Measurements from ENCODE around the gene OBSCN.

Gene OBSCN

GRCh38 chr1:228356897-228357680 is 149.2 kb downstream of the OBSCN start:
- Mint-ChIP-seq H3K4me3 (no peak overlapping the region), H3K4me1 (no peaks in the 10 kb centered on the region), H3K36me3 (no peaks in the 10 kb centered on the region), H3K27ac (no peak overlapping the region), H3K27me3 (no peaks in the 10 kb centered on the region), H3K9me3 (no peaks in the 10 kb centered on the region)
- no peak for ATAC-seq

- Mint-ChIP-seq H3K27ac (peak overlapping the region; percentile 34), H3K27me3 (no peaks in the 10 kb centered on the region), H3K4me3 (no peak overlapping the region), H3K36me3 (no peaks in the 10 kb centered on the region), H3K9me3 (no peaks in the 10 kb centered on the region), H3K4me1 (no peaks in the 10 kb centered on the region)
- ATAC-seq = no peak
Observed at GRCh38 chr1:228358039-228358763, 150.4 kb downstream of the OBSCN start.

- Mint-ChIP-seq H3K4me1 (no peaks in the 10 kb centered on the region), H3K9me3 (no peaks in the 10 kb centered on the region), H3K4me3 (no peak overlapping the region), H3K36me3 (no peaks in the 10 kb centered on the region), H3K27me3 (no peaks in the 10 kb centered on the region), H3K27ac (no peak overlapping the region)
- no peak for ATAC-seq
Observed at GRCh38 chr1:228358764-228359612, 151.1 kb downstream of the OBSCN start.

GRCh38 chr1:228359613-228360532 is 152.0 kb downstream of the OBSCN start:
- Mint-ChIP-seq H3K27me3 (no peaks in the 10 kb centered on the region), H3K9me3 (no peaks in the 10 kb centered on the region), H3K36me3 (no peaks in the 10 kb centered on the region), H3K4me3 (no peak overlapping the region), H3K27ac (no peak overlapping the region), H3K4me1 (no peaks in the 10 kb centered on the region)
- ATAC-seq = no peak

GRCh38 chr1:228360533-228361313 is 152.9 kb downstream of the OBSCN start:
- Mint-ChIP-seq H3K4me3 (no peak overlapping the region), H3K27me3 (no peaks in the 10 kb centered on the region), H3K36me3 (no peaks in the 10 kb centered on the region), H3K9me3 (no peaks in the 10 kb centered on the region), H3K27ac (no peak overlapping the region), H3K4me1 (no peaks in the 10 kb centered on the region)
- no peak for ATAC-seq

- H3K4me1 Mint-ChIP-seq = no peaks in the 10 kb centered on the region
- no peak overlapping the region for H3K4me3 Mint-ChIP-seq
- H3K9me3 Mint-ChIP-seq = no peaks in the 10 kb centered on the region
- no peak for ATAC-seq
- H3K27ac Mint-ChIP-seq = no peak overlapping the region
- no peaks in the 10 kb centered on the region for H3K36me3 Mint-ChIP-seq
- H3K27me3 Mint-ChIP-seq = no peaks in the 10 kb centered on the region
Observed at GRCh38 chr1:228361314-228362140, 153.7 kb downstream of the OBSCN start.

GRCh38 chr1:228362141-228362883 is 154.5 kb downstream of the OBSCN start:
- no peak overlapping the region for H3K27ac Mint-ChIP-seq
- H3K9me3 Mint-ChIP-seq = no peaks in the 10 kb centered on the region
- H3K4me3 Mint-ChIP-seq = no peak overlapping the region
- ATAC-seq = no peak
- H3K4me1 Mint-ChIP-seq = no peaks in the 10 kb centered on the region
- H3K27me3 Mint-ChIP-seq = no peaks in the 10 kb centered on the region
- H3K36me3 Mint-ChIP-seq = no peaks in the 10 kb centered on the region

- H3K27me3 Mint-ChIP-seq = no peaks in the 10 kb centered on the region
- H3K27ac Mint-ChIP-seq = no peak overlapping the region
- no peaks in the 10 kb centered on the region for H3K36me3 Mint-ChIP-seq
- no peaks in the 10 kb centered on the region for H3K9me3 Mint-ChIP-seq
- H3K4me1 Mint-ChIP-seq = peaks cover 5% of the 10 kb centered on the region
- no peak overlapping the region for H3K4me3 Mint-ChIP-seq
- no peak for ATAC-seq
Observed at GRCh38 chr1:228362884-228363450, 155.1 kb downstream of the OBSCN start.

GRCh38 chr1:228363686-228364067 is 155.8 kb downstream of the OBSCN start:
- no peak overlapping the region for H3K27ac Mint-ChIP-seq
- H3K9me3 Mint-ChIP-seq = no peaks in the 10 kb centered on the region
- peaks cover 8% of the 10 kb centered on the region for H3K4me1 Mint-ChIP-seq
- no peak for ATAC-seq
- H3K27me3 Mint-ChIP-seq = peaks cover 3% of the 10 kb centered on the region
- H3K4me3 Mint-ChIP-seq = no peak overlapping the region
- no peaks in the 10 kb centered on the region for H3K36me3 Mint-ChIP-seq

- Mint-ChIP-seq H3K36me3 (no peaks in the 10 kb centered on the region), H3K27me3 (peaks cover 8% of the 10 kb centered on the region), H3K4me3 (no peak overlapping the region), H3K9me3 (no peaks in the 10 kb centered on the region), H3K27ac (no peak overlapping the region), H3K4me1 (peaks cover 12% of the 10 kb centered on the region)
- no peak for ATAC-seq
Observed at GRCh38 chr1:228364068-228364705, 156.3 kb downstream of the OBSCN start.

GRCh38 chr1:228364706-228365213 is 156.9 kb downstream of the OBSCN start:
- no peaks in the 10 kb centered on the region for H3K36me3 Mint-ChIP-seq
- no peaks in the 10 kb centered on the region for H3K9me3 Mint-ChIP-seq
- no peak for ATAC-seq
- no peak overlapping the region for H3K4me3 Mint-ChIP-seq
- peaks cover 12% of the 10 kb centered on the region for H3K4me1 Mint-ChIP-seq
- H3K27me3 Mint-ChIP-seq = peaks cover 8% of the 10 kb centered on the region
- no peak overlapping the region for H3K27ac Mint-ChIP-seq

Data from stimulated activated memory B cell treated with anti-CD40 and anti-IgM and Interleukin-4, amounts not matched to agents 10 μg/mL and 1 μg/mL and 100 μg/mL, for 72 hours (primary cell).